Astrocyte (in vitro differentiated cells and primary cell): ENCODE measurements around the gene TIAM2.

ENCODE experiments used
- EZH2 ChIP-seq: IDR thresholded peaks from 2 replicates; pipeline ENCODE4 v1.6.1; 2012; ENCODE audit warnings: mild to moderate bottlenecking, low read length, inconsistent platforms; ENCODE audit not compliant: insufficient read depth
- TF ChIP-seq, protein P1 (sequence below): IDR thresholded peaks from 2 replicates; pipeline ENCODE4 v1.5.1; 2011; ENCODE audit warnings: low read depth, mild to moderate bottlenecking, inconsistent platforms, low read length, moderate library complexity; ENCODE audit not compliant: insufficient read depth

DNA sequence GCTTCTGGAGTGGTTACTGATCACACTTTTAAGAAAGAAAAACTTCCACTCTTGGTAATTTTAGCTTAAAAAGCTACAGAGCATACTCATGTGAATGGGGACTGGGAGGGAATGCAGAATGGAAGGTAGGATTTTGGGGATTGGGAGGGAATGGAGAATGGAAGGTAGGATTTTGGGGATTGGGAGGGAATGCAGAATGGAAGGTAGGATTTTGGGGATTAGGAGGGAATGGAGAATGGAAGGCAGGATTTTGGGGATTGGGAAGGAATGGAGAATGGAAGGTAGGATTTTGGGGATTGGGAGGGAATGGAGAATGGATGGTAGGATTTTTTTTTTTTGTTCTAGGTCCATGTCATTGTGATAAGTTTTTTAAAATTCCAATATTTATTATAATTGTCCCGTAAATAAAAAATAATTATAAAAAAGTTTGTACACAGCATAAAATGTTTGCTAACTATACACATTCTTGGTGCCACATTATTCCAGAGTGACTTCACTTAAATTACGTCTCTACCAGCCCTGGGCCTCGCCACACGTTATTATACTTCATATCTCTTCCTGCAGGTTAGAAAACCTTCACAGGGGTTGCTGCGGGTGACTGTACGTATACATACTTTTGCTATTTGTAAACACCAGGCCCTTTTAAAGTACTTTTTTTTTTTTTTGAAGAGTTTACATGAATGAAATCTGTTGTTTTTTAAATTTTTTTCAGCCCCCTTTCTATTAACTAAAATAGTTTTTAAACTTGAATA is 127.3 kb downstream of the TIAM2 start:
- TF ChIP-seq, protein P1, sequence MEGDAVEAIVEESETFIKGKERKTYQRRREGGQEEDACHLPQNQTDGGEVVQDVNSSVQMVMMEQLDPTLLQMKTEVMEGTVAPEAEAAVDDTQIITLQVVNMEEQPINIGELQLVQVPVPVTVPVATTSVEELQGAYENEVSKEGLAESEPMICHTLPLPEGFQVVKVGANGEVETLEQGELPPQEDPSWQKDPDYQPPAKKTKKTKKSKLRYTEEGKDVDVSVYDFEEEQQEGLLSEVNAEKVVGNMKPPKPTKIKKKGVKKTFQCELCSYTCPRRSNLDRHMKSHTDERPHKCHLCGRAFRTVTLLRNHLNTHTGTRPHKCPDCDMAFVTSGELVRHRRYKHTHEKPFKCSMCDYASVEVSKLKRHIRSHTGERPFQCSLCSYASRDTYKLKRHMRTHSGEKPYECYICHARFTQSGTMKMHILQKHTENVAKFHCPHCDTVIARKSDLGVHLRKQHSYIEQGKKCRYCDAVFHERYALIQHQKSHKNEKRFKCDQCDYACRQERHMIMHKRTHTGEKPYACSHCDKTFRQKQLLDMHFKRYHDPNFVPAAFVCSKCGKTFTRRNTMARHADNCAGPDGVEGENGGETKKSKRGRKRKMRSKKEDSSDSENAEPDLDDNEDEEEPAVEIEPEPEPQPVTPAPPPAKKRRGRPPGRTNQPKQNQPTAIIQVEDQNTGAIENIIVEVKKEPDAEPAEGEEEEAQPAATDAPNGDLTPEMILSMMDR: no peak
- TF ChIP-seq EZH2: no peak
